GM21619 (cell line): ENCODE data around the gene KRTAP9-6.
"Not testable (repeated sequence)": the region's sequence is repeated elsewhere in the genome, so short reads cannot be mapped to it uniquely, and the experiment has no call there.

ENCODE experiments used
- ATAC-seq: cut with Tn5 transposase; IDR thresholded peaks from one replicate; pipeline ENCODE4 v1.9.1; 2021; ENCODE audit not compliant: unreplicated experiment

Gene KRTAP9-6

GRCh38 chr17:41271323-41271722 is 6.1 kb downstream of the KRTAP9-6 start:
- not testable (repeated sequence) for ATAC-seq

GRCh38 chr17:41271858-41272257 is 6.7 kb downstream of the KRTAP9-6 start:
- no peak for ATAC-seq

DNA sequence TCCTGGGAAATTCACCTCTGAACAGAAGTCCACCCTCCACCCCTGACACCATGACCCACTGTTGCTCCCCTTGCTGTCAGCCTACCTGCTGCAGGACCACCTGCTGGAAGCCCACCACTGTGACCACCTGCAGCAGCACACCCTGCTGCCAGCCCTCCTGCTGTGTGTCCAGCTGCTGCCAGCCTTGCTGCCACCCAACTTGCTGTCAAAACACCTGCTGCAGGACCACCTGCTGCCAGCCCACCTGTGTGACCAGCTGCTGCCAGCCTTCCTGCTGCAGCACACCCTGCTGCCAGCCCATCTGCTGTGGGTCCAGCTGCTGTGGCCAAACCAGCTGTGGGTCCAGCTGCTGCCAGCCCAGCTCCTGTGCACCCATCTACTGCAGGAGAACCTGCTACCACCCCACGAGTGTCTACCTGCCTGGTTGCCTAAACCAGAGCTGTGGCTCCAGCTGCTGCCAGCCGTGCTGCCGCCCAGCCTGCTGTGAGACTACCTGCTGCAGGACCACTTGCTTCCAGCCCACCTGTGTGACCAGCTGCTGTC is 10.5 kb downstream of the KRTAP9-6 start, which contains the start of gene KRTAP9-7:
Gene KRTAP9-7, plus strand, starts transcription at position 51 of the 543 bp plus-strand sequence. Its CDS starts 0 bp downstream, at position 51.
- not testable (repeated sequence) for ATAC-seq

- ATAC-seq, result no peak
These were observed 13.2 kb downstream of the KRTAP9-6 start for GRCh38 chr17:41278176-41278955.

DNA sequence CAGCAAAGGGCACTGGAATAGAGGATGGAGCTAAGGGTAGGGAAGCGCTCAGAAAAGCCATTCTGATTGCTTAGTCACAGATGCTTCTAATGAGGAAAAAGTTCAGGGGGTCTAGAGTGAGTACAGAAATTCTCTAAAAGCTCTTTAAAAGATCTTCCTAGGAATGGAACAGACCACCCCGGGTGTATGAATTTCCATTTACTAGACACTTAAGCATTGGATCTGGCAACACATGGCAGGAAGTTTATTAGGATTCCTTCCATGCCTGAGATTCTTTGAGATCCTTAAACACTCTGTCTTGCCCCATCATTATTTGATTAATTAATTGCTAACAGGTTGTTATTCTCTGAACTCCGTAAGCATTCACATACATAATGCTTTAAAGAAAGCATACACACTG is 18.9 kb downstream of the KRTAP9-6 start:
- ATAC-seq, result no peak

DNA sequence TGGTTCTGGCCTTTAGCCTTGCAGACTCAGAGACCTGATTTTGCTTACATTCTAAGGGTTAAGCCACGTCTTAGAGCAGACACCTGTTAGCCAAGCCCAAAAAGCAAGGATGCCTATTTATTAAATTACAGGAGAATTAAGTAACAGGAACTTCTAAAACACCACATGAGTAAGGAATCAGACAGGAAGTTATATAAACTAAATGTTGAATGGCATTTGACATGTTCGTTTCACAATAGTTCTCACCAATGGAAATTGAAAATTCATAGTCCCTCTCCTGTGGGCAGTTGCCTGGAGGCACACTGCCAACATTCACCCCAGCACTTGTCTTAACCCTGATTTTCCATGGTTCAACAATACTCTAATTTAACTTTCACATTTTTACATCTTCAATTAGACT is 19.4 kb downstream of the KRTAP9-6 start:
- no peak for ATAC-seq

GRCh38 chr17:41287050-41287449 is 21.9 kb downstream of the KRTAP9-6 start:
- no peak for ATAC-seq

- ATAC-seq, result no peak
These were observed 28.8 kb downstream of the KRTAP9-6 start for GRCh38 chr17:41294016-41294415.

DNA sequence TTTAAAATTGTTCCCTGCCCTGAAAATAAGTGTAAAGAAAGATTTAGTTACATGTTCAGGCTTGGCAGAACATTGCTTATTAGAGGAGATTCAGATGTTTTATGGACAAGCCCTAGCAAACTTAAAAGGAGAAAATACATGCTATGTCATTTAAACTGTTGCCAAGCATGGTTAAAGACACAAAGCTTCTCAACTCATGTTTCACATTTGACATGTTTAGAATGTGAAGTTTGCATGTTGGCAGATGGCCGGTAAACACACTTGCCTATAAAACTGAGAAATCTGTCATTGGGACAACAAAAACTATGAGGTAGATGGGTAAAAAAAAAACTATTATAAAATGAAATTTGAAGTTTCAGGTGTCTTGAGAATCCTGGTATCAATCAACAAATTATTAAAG is 31.7 kb downstream of the KRTAP9-6 start:
- no peak for ATAC-seq

DNA sequence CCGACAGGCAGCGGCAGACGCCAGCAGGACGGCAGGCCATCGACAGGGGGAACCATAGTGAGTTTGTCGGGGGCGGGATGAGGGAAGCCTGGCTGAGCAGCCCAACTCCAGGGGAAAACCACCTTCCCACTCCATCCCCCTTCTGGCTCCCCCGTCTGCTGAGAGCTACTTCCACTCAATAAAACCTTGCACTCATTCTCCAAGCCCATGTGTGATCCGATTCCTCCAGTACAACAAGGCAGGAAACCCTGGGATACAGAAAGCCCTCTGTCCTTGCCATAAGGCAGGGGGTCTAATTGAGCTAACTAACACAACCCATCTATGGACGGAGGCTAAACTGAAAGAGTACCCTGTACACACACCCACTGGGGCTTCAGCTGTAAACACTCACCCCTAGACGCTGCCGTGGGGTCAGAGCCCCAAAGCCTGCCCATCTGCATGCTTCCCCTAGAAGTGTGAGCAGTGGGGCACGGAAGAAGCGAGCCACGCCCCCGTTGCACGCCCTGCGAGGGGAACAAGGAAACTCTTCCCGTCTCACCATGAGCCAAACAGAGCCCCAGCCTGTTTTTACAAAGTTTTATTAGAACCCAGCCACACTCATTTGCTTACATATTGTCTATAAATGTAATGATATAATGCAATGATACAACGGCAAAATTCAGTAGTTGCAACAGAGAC is 33.4 kb downstream of the KRTAP9-6 start:
- no peak for ATAC-seq

DNA sequence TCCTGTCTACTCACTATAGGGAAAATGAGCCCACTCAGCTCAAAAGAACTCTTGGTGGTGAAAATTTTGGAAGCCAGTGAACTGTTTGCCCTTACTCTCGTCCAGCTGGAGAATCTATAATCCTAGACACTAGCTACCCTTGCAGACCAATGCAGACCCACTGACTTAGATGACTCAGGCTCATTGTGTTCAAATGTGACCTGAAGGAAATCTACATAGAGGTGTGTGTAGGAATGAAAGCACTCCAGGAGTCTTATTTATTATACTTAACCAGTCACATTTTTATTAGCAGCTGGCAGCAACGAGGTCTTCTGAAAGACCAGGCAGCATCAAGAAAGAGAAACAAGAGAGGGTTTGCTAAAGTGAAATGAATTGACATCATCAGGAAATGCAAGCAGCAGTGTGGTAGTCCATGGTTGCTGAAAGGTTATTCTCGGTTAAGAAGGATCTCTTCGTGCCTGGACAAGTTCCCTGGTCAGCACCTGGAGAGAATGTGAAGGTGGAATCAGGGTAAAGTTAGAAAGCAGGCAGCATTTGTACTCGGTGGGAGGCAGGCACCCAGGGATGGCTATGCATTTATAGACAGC is 36.1 kb downstream of the KRTAP9-6 start:
- ATAC-seq, result no peak

DNA sequence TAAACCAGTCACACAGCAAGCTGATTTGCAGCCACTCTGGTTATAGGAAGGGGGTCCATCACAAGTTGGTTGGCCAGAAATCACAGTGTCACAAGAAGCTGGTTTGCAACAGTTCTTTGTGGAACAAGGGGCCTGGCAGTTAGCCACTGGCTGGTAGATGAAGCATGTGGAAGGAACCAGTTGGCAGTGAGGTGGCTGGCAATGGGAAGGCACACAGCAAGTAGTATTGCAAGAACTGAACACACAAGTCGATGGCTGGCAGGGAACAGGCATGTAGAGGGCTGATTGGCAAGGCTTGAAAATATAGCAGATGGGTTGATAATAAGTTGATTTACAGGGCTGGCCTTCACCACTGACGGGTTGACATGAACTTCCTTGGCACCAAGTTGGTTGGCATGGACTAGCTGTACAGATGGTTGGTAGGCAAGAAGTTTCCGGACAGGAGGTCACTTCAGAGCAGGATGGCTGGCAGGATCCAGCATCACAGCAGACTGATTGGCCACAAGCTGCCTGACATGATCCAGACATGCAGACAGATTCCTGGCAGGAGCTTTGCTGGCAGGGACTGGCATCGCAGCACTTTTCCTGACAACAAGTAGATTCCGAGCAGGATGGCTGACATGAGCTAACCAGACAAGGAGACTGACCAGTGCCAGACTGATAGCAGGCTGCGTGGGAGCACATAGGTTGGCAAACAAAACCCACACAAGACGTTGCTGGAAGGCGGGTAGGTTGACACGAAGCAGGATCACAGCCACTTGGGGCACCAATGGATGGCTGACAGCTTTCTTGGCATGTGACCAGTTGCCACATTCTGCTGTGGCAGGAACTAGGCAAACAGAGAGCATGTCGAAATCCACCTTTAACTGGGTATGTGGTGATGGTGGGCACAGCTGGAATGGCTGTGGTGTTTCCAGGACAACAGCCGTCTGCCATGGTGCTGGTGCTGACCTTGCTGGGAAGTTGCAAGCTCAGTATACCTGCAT is 37.0 kb downstream of the KRTAP9-6 start, which contains the start of gene KRTAP29-1:
Gene KRTAP29-1, minus strand, starts transcription at position 936 of the 986 bp plus-strand sequence. Its CDS starts 0 bp downstream, at position 936.
- no peak for ATAC-seq

DNA sequence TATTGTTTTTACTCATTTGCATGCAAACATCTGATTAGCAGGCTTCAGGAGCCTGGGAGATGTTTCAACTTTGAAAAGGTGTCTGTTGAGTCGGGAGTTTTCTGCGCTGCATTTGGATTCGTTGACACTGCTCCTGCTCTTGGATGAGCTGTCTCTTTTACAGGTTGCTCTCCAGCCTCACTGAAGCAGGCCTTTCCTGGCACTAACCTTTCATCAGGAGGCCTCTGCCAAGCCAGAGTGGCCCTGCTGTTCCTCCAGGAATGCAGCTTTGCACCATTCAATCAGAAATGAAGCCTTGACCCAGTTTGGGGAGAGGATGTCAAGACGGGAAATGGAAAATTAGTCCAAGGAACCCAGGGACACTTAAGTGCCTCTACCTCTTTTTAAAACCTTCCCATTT is 37.8 kb downstream of the KRTAP9-6 start:
- no peak for ATAC-seq

DNA sequence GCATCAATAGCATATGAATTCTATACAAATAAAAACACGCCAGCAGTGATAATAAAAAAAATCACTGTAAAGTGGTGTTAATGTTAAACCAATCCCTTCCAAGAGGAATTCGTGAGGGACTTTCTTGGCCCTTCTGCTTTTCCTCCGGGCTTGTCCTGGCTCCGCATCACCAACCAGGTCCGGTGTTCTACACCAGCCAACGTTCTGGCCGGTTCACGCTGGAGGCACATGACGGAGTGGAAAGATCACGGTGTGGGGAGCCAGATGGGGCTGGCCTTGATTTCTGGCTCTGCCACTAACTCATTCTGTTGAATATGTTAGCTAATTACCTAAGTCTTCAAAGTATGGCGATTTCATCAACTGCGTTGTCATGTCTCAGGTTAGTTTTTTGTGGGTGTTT is 38.9 kb downstream of the KRTAP9-6 start:
- ATAC-seq, result no peak

DNA sequence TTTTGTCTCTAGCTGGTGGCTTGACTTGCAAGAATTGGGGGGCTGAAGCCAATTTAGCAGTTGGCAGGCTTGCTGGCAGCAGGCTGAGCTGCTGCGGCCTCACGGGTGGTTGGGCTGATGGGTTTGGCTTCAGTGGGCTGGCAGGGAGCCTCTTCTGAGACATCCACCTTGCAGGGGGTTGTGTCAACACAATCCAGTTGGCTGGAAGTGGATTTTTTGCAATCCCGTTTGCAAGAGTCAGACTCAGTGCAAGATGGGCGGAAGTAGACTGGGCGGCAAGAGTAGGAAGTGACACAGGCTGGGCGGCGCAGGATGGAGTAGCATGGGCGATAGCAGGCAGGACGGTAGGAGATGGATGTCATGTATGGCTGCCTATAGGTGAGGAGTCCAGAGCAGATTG is 42.5 kb downstream of the KRTAP9-6 start:
- ATAC-seq, result no peak

DNA sequence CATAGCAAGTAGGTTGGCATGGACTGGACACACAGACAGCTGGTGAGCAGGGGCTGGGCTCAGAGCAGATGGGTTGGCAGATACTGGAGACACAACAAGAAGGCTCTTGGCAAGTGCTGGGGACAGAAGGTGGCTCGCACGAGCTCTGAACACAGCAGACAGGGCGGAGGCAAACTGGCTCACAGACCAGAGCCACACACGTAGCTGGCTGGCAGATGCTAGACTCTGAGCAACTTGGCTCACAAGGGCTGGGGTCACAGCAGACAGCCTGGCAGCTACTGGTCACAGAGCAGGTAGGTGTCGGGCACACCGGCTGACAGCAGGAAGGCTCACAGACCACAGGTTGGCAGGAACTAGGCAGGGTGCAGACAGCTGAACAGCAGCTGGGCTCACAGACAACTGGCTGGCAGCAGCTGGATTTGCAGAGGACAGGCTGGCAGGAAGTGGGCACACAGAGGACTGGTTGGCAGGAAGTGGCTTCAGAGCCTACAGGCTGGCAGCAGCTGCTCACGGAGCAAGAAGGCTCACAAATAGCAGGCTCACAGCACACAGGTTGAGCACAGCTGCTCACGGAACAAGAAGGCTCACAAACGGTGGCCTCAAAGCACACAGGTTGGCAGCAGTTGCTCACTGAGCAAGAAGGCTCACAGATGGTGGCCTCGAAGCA is 43.2 kb downstream of the KRTAP9-6 start:
- no peak for ATAC-seq

DNA sequence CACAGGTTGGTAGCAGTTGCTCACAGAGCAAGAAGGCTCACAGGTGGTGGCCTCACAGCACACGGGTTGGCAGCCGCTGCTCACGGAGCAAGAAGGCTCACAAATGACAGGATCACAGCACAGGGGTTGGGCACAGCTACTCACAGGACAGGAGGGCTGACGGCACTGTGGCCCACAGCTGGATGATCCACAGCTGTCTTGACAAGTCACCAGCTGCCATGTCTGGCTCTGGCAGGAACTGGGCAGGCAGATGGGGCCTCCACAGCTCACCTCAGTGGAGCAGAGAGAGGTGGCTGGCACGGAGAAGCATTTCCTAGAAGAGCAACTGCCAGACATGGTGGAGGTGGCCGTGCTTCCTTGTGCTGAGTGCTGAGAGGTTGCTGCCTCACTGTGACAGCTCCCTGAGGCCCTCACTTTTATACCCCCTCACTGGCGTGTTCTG is 43.8 kb downstream of the KRTAP9-6 start, which contains the start of gene KRTAP16-1:
Gene KRTAP16-1, minus strand, starts transcription at position 392 of the 442 bp plus-strand sequence. Its CDS starts 56 bp downstream, at position 336.
- no peak for ATAC-seq

DNA sequence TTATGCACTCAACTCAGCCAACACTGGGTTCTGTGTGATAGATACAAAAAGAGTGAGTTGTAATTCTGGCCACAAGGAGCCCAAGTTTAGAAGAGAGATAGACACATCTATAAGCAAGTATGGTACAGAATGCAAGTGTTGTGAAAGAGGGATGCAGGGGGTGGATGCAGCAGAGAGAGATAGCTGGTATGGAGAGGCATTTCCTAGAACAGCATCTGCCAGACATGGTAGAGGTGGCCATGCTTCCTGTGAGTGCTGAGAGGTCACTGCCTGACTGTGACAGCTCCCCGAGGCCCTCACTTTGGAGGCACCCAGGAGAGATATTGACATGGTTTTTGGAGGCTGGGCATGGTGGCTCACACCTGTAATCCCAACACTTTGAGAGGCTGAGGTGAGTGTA is 45.9 kb downstream of the KRTAP9-6 start:
- ATAC-seq, result no peak

DNA sequence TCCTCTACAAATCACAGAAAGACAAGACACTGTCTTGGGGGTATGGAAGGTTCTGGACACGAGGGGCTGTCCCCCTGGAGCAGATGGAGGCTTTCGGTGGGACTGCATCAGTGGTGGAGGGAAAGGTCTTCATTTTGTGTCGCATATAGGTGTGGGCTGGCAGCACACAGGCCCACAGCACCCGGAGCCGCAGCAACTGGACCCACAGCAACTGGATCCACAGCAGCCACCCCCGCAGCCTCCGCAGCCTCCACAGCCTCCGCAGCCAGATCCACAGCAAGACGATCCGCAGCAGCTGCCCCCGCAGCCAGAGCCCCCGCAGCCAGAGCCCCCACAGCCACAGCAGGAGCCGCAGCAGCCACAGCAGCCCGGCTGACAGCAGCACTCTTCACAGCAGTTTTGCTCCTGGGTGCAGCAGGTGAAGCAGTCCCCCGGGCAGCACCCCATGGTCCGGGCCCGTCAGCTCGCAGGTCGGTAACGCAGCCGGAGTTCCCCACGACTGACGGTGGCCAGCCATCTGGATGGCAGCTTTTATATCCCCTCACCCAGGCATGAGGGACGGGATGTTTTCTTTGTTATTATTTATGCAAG is 50.1 kb downstream of the KRTAP9-6 start, which contains the start of gene KRTAP17-1:
Gene KRTAP17-1, minus strand, starts transcription at position 507 of the 591 bp plus-strand sequence. Its CDS starts 60 bp downstream, at position 447.
- no peak for ATAC-seq
